Dendritic cell treated with granulocyte-macrophage colony-stimulating factor and Interleukin-4, amounts not matched to agents 40 ng/mL and 50 ng/mL, for 4 days (primary cell): ENCODE results near the gene PPEF2.
A peak's percentile ranks its signal among the peaks of the same experiment; 100 is the strongest.
"Not testable (repeated sequence)": the region's sequence is repeated elsewhere in the genome, so short reads cannot be mapped to it uniquely, and the experiment has no call there.

Source experiments
- H3K27ac Mint-ChIP-seq: one replicate; pipeline ENCODE4 v1.8.0; 2022; ENCODE audit warnings: mild to moderate bottlenecking, mixed read lengths
- H3K27me3 Mint-ChIP-seq: one replicate; pipeline ENCODE4 v1.8.0; 2022; ENCODE audit warnings: mild to moderate bottlenecking, mixed read lengths
- H3K36me3 Mint-ChIP-seq: one replicate; pipeline ENCODE4 v1.8.0; 2022; ENCODE audit warnings: low read depth, mixed read lengths
- H3K4me1 Mint-ChIP-seq: one replicate; pipeline ENCODE4 v1.8.0; 2022; ENCODE audit warnings: low read depth, mixed read lengths
- H3K4me3 Mint-ChIP-seq: one replicate; pipeline ENCODE4 v1.8.0; 2022; ENCODE audit warnings: mild to moderate bottlenecking, moderate library complexity, mixed read lengths
- H3K9me3 Mint-ChIP-seq: one replicate; pipeline ENCODE4 v1.8.0; 2022; ENCODE audit warnings: mixed read lengths
- intact Hi-C: fragments of 100-400 bp; cut with micrococcal nuclease; formaldehyde crosslinking; loops from one replicate; pipeline ENCODE4 v1.15.0; 2022

The PPEF2 gene

GRCh38 chr4:75919920-75920319 lies 17.7 kb upstream of the PPEF2 start:
- Mint-ChIP-seq H3K4me1 (no peaks in the 10 kb centered on the region), H3K9me3 (no peaks in the 10 kb centered on the region), H3K27ac (no peak overlapping the region), H3K36me3 (peaks cover 100% of the 10 kb centered on the region), H3K4me3 (no peak overlapping the region), H3K27me3 (no peaks in the 10 kb centered on the region)
- intact Hi-C loops: loop anchor here (5.0 to 10.0 kb wide), 2 partner anchors 47 to 115 kb away; no protein-coding TSS in a partner anchor

- Mint-ChIP-seq H3K4me1 (peaks cover 9% of the 10 kb centered on the region), H3K36me3 (peaks cover 100% of the 10 kb centered on the region), H3K27me3 (no peaks in the 10 kb centered on the region), H3K9me3 (peaks cover 3% of the 10 kb centered on the region), H3K27ac (no peak overlapping the region), H3K4me3 (no peak overlapping the region)
- intact Hi-C loops: no loop called here
Measured at GRCh38 chr4:75916091-75916661, 13.9 kb upstream of the PPEF2 start.

- Mint-ChIP-seq H3K4me3 (no peak overlapping the region), H3K9me3 (peaks cover 11% of the 10 kb centered on the region), H3K27me3 (no peaks in the 10 kb centered on the region), H3K4me1 (peaks cover 24% of the 10 kb centered on the region), H3K27ac (no peak overlapping the region), H3K36me3 (peaks cover 75% of the 10 kb centered on the region)
- intact Hi-C loops: no loop called here
Measured at GRCh38 chr4:75912968-75913367, 10.7 kb upstream of the PPEF2 start.

GRCh38 chr4:75910831-75911230 lies 8.6 kb upstream of the PPEF2 start:
- H3K27me3 Mint-ChIP-seq, H3K4me3 Mint-ChIP-seq, H3K27ac Mint-ChIP-seq, intact Hi-C loops: not testable (repeated sequence)
- Mint-ChIP-seq H3K4me1 (peaks cover 30% of the 10 kb centered on the region), H3K36me3 (peaks cover 54% of the 10 kb centered on the region), H3K9me3 (peaks cover 11% of the 10 kb centered on the region)

- intact Hi-C loops: no loop called here
- peaks cover 40% of the 10 kb centered on the region for H3K36me3 Mint-ChIP-seq
- peaks cover 11% of the 10 kb centered on the region for H3K9me3 Mint-ChIP-seq
- H3K4me3 Mint-ChIP-seq: no peak overlapping the region
- H3K27me3 Mint-ChIP-seq: no peaks in the 10 kb centered on the region
- peaks cover 30% of the 10 kb centered on the region for H3K4me1 Mint-ChIP-seq
- no peak overlapping the region for H3K27ac Mint-ChIP-seq
Measured at GRCh38 chr4:75909405-75909804, 7.2 kb upstream of the PPEF2 start.

- Mint-ChIP-seq H3K4me3 (no peak overlapping the region), H3K27ac (peak overlapping the region; percentile 43), H3K36me3 (peaks cover 31% of the 10 kb centered on the region), H3K9me3 (peaks cover 11% of the 10 kb centered on the region), H3K4me1 (peaks cover 30% of the 10 kb centered on the region), H3K27me3 (no peaks in the 10 kb centered on the region)
- intact Hi-C loops: no loop called here
Measured at GRCh38 chr4:75908555-75908954, 6.3 kb upstream of the PPEF2 start.

- no peak overlapping the region for H3K4me3 Mint-ChIP-seq
- peaks cover 30% of the 10 kb centered on the region for H3K4me1 Mint-ChIP-seq
Measured at GRCh38 chr4:75907966-75908365, 5.7 kb upstream of the PPEF2 start.

GRCh38 chr4:75904076-75904475 lies 1.8 kb upstream of the PPEF2 start:
- no peak overlapping the region for H3K4me3 Mint-ChIP-seq
- no peaks in the 10 kb centered on the region for H3K27me3 Mint-ChIP-seq
- no peak overlapping the region for H3K27ac Mint-ChIP-seq

More at GRCh38 chr4:75907966-75908365, 5.7 kb upstream of the PPEF2 start:
- Mint-ChIP-seq H3K27ac (peak overlapping the region; percentile 43), H3K36me3 (peaks cover 25% of the 10 kb centered on the region), H3K27me3 (no peaks in the 10 kb centered on the region), H3K9me3 (peaks cover 11% of the 10 kb centered on the region)
- intact Hi-C loops: no loop called here

GRCh38 chr4:75898536-75898935 lies 3.7 kb downstream of the PPEF2 start:
- Mint-ChIP-seq H3K27me3 (no peaks in the 10 kb centered on the region), H3K4me3 (no peak overlapping the region), H3K27ac (no peak overlapping the region), H3K36me3 (no peaks in the 10 kb centered on the region), H3K9me3 (no peaks in the 10 kb centered on the region), H3K4me1 (peaks cover 15% of the 10 kb centered on the region)
- intact Hi-C loops: loop anchor here (5.0 kb wide), 1 partner anchor 169 kb away; no protein-coding TSS in a partner anchor

More at GRCh38 chr4:75904076-75904475, 1.8 kb upstream of the PPEF2 start:
- Mint-ChIP-seq H3K9me3 (no peaks in the 10 kb centered on the region), H3K4me1 (peaks cover 29% of the 10 kb centered on the region), H3K36me3 (no peaks in the 10 kb centered on the region)
- intact Hi-C loops: loop anchor here (5.0 kb wide), 1 partner anchor 43 kb away; no protein-coding TSS in a partner anchor

- intact Hi-C loops: loop anchor here (5.0 kb wide), 1 partner anchor 171 kb away; no protein-coding TSS in a partner anchor
- H3K27ac Mint-ChIP-seq: no peak overlapping the region
- H3K4me1 Mint-ChIP-seq: no peaks in the 10 kb centered on the region
- no peaks in the 10 kb centered on the region for H3K27me3 Mint-ChIP-seq
- H3K4me3 Mint-ChIP-seq: no peak overlapping the region
- no peaks in the 10 kb centered on the region for H3K36me3 Mint-ChIP-seq
- no peaks in the 10 kb centered on the region for H3K9me3 Mint-ChIP-seq
Measured at GRCh38 chr4:75895744-75896314, 6.4 kb downstream of the PPEF2 start.

GRCh38 chr4:75892508-75892907 lies 9.7 kb downstream of the PPEF2 start:
- H3K4me1 Mint-ChIP-seq: no peaks in the 10 kb centered on the region
- no peaks in the 10 kb centered on the region for H3K9me3 Mint-ChIP-seq
- no peaks in the 10 kb centered on the region for H3K36me3 Mint-ChIP-seq
- peaks cover 6% of the 10 kb centered on the region for H3K27me3 Mint-ChIP-seq
- H3K27ac Mint-ChIP-seq: no peak overlapping the region
- intact Hi-C loops: no loop called here
- no peak overlapping the region for H3K4me3 Mint-ChIP-seq

- Mint-ChIP-seq H3K4me3 (no peak overlapping the region), H3K27me3 (peaks cover 6% of the 10 kb centered on the region), H3K9me3 (no peaks in the 10 kb centered on the region), H3K36me3 (no peaks in the 10 kb centered on the region), H3K27ac (no peak overlapping the region), H3K4me1 (no peaks in the 10 kb centered on the region)
- intact Hi-C loops: no loop called here
Measured at GRCh38 chr4:75891611-75892010, 10.6 kb downstream of the PPEF2 start.

- Mint-ChIP-seq H3K4me1 (no peaks in the 10 kb centered on the region), H3K27ac (no peak overlapping the region), H3K36me3 (no peaks in the 10 kb centered on the region), H3K27me3 (peaks cover 11% of the 10 kb centered on the region), H3K4me3 (no peak overlapping the region), H3K9me3 (no peaks in the 10 kb centered on the region)
- intact Hi-C loops: no loop called here
Measured at GRCh38 chr4:75889537-75890199, 12.6 kb downstream of the PPEF2 start.

- intact Hi-C loops: no loop called here
- no peaks in the 10 kb centered on the region for H3K4me1 Mint-ChIP-seq
- H3K36me3 Mint-ChIP-seq: no peaks in the 10 kb centered on the region
- H3K4me3 Mint-ChIP-seq: no peak overlapping the region
- H3K9me3 Mint-ChIP-seq: no peaks in the 10 kb centered on the region
- H3K27me3 Mint-ChIP-seq: peaks cover 11% of the 10 kb centered on the region
- H3K27ac Mint-ChIP-seq: no peak overlapping the region
Measured at GRCh38 chr4:75886104-75886503, 16.1 kb downstream of the PPEF2 start.
